HCT116 (cell line): ENCODE results near the gene CFAP54.

ENCODE experiments used
- CEBPB ChIP-seq: IDR thresholded peaks from 2 replicates; pipeline ENCODE4 v1.6.1; 2012; ENCODE audit warnings: low read depth
- EZH2 ChIP-seq: fragments of 200-600 bp; sonication (generic); IDR thresholded peaks from 2 replicates; pipeline ENCODE4 v1.6.1; 2017; ENCODE audit warnings: antibody characterized with exemption, mixed run types
- JUND ChIP-seq: IDR thresholded peaks from 2 replicates; pipeline ENCODE4 v1.6.1; 2012
- POLR2A ChIP-seq: IDR thresholded peaks from 2 replicates; pipeline ENCODE4 v1.7.0; 2011; ENCODE audit warnings: borderline replicate concordance; ENCODE audit not compliant: insufficient read depth, insufficient read length; ENCODE audit errors: extremely low read depth
- POLR2AphosphoS5 ChIP-seq: IDR thresholded peaks from 2 replicates; pipeline ENCODE4 v1.6.1; 2011; ENCODE audit warnings: mild to moderate bottlenecking, low read depth, low read length, moderate library complexity
- RAD21 ChIP-seq: IDR thresholded peaks from 2 replicates; pipeline ENCODE4 v1.6.1; 2012; ENCODE audit warnings: low read depth, mild to moderate bottlenecking
- SIN3A ChIP-seq: IDR thresholded peaks from 2 replicates; pipeline ENCODE4 v1.6.1; 2012; ENCODE audit warnings: low read depth
- SP1 ChIP-seq: IDR thresholded peaks from 2 replicates; pipeline ENCODE4 v1.6.1; 2012; ENCODE audit warnings: low read depth
- SRF ChIP-seq: IDR thresholded peaks from 2 replicates; pipeline ENCODE4 v1.6.1; 2012; ENCODE audit warnings: low read depth
- YY1 ChIP-seq: IDR thresholded peaks from 2 replicates; pipeline ENCODE4 v1.6.1; 2011; ENCODE audit warnings: low read length, low read depth, moderate library complexity, mild to moderate bottlenecking; ENCODE audit not compliant: insufficient replicate concordance; ENCODE audit errors: extremely low read depth
- ZNF274 ChIP-seq: fragments of 200-500 bp; sonication (Bioruptor generic); IDR thresholded peaks from 2 replicates; pipeline ENCODE4 v1.6.1; 2014; ENCODE audit warnings: mild to moderate bottlenecking, low read depth, low read length, inconsistent platforms
- TF ChIP-seq, protein P1 (sequence below): IDR thresholded peaks from 2 replicates; pipeline ENCODE4 v1.6.1; 2012; ENCODE audit warnings: low read depth
- TF ChIP-seq, protein P2 (sequence below): IDR thresholded peaks from 2 replicates; pipeline ENCODE4 v1.6.1; 2012
- TF ChIP-seq, protein P3 (sequence below), 3 experiments: fragments of 200-600 bp in 1 of 3; sonication (generic) in 1 of 3; IDR thresholded peaks in 2 of 3; conservative IDR thresholded peaks in 1 of 3; 2 replicates each; pipeline ENCODE4 v1.5.1; 2012 to 2017; ENCODE audit warnings: low read depth in 2 of 3, low read length in 2 of 3, antibody characterized with exemption in 1 of 3, borderline replicate concordance in 1 of 3, control low read depth in 1 of 3, mild to moderate bottlenecking in 1 of 3, mixed read lengths in 1 of 3, mixed run types in 1 of 3, moderate library complexity in 1 of 3; ENCODE audit not compliant: insufficient read depth in 1 of 3

DNA sequence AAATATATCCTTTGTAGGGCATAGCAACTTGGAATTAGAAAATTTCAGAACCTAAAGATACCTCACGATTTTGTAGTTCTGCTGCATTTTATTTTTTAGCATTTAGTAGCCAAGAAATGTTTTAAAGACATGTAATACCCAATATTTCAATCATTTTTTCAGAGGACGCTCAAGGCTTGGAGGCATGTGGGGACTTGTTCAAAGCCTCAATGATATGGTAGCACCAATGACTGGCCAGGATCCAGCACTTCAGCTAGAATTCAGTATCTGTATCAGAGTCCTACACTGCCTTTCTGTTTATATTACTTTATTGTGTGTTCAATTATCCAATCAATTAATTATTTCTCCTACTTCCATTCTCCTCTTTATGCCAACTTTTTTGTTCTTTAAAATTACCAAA, 262.8 kb downstream of the CFAP54 start:
- TF ChIP-seq, protein P1, sequence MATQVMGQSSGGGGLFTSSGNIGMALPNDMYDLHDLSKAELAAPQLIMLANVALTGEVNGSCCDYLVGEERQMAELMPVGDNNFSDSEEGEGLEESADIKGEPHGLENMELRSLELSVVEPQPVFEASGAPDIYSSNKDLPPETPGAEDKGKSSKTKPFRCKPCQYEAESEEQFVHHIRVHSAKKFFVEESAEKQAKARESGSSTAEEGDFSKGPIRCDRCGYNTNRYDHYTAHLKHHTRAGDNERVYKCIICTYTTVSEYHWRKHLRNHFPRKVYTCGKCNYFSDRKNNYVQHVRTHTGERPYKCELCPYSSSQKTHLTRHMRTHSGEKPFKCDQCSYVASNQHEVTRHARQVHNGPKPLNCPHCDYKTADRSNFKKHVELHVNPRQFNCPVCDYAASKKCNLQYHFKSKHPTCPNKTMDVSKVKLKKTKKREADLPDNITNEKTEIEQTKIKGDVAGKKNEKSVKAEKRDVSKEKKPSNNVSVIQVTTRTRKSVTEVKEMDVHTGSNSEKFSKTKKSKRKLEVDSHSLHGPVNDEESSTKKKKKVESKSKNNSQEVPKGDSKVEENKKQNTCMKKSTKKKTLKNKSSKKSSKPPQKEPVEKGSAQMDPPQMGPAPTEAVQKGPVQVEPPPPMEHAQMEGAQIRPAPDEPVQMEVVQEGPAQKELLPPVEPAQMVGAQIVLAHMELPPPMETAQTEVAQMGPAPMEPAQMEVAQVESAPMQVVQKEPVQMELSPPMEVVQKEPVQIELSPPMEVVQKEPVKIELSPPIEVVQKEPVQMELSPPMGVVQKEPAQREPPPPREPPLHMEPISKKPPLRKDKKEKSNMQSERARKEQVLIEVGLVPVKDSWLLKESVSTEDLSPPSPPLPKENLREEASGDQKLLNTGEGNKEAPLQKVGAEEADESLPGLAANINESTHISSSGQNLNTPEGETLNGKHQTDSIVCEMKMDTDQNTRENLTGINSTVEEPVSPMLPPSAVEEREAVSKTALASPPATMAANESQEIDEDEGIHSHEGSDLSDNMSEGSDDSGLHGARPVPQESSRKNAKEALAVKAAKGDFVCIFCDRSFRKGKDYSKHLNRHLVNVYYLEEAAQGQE: no peak
- TF ChIP-seq POLR2AphosphoS5 (no peak), ZNF274 (no peak), JUND (no peak), SP1 (no peak), CEBPB (no peak), RAD21 (no peak), POLR2A (no peak), SRF (no peak), YY1 (no peak), EZH2 (no peak), SIN3A (no peak)
- TF ChIP-seq, protein P2, sequence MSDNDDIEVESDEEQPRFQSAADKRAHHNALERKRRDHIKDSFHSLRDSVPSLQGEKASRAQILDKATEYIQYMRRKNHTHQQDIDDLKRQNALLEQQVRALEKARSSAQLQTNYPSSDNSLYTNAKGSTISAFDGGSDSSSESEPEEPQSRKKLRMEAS: no peak
- TF ChIP-seq, protein P3, sequence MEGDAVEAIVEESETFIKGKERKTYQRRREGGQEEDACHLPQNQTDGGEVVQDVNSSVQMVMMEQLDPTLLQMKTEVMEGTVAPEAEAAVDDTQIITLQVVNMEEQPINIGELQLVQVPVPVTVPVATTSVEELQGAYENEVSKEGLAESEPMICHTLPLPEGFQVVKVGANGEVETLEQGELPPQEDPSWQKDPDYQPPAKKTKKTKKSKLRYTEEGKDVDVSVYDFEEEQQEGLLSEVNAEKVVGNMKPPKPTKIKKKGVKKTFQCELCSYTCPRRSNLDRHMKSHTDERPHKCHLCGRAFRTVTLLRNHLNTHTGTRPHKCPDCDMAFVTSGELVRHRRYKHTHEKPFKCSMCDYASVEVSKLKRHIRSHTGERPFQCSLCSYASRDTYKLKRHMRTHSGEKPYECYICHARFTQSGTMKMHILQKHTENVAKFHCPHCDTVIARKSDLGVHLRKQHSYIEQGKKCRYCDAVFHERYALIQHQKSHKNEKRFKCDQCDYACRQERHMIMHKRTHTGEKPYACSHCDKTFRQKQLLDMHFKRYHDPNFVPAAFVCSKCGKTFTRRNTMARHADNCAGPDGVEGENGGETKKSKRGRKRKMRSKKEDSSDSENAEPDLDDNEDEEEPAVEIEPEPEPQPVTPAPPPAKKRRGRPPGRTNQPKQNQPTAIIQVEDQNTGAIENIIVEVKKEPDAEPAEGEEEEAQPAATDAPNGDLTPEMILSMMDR (IDR thresholded peaks at IDR 0.05 in 2 of 3, conservative IDR thresholded peaks at IDR 0.05 in 1 of 3; ENCODE audit: borderline replicate concordance in 1 of 3, insufficient read depth in 1 of 3, low read depth in 2 of 3, low read length in 2 of 3): no peak
